HepG2 (cell line): ENCODE measurements around the gene NFATC4. TPM values are rescaled to one million over a fixed set of nuclear protein-coding genes. Genes with fewer than 3 reads are reported as not detected.

Experiments used
- ATAC-seq: fragments of 200-7000 bp; cut with Tn5 transposase; 3 replicates; pipeline ENCODE4 v1.9.1; 2020; ENCODE audit warnings: mild to moderate bottlenecking, moderate library complexity
- BruUV-seq: library from RNA; stranded (reverse); fragments of 400-500 nt; replicated peaks from 2 replicates; lab custom pipeline; 2021; lab: Mats Ljungman, UMichigan
- CTCF ChIA-PET: fragments of 300-600 bp; formaldehyde crosslinking; extraction: SDS; loops from one replicate; lab custom pipeline; 2021; ENCODE audit warnings: low total read pairs, inconsistent platforms, low intra/inter-chr PET ratio; lab: Yijun Ruan, JAX
- POLR2A ChIA-PET: fragments of 350-600 bp; sonication (Branson Sonifier 250); formaldehyde crosslinking; loops from one replicate; lab custom pipeline; 2020; ENCODE audit warnings: antibody characterized with exemption, inconsistent platforms; lab: Yijun Ruan, JAX
- DNase-seq: peaks from one replicate; pipeline ENCODE4 v3.0.0-alpha.2; 2015; ENCODE audit warnings: low spot score
- FAIRE-seq: peaks from 3 replicates; lab custom pipeline; 2011; peaks lifted over from hg19 to GRCh38; lab: Jason Lieb, UNC
- H2AFZ ChIP-seq: one replicate; pipeline ENCODE4 v1.6.1; 2011; ENCODE audit warnings: low read length, inconsistent platforms
- H3K27ac ChIP-seq: fragments of 300-600 bp; 3 replicates; pipeline ENCODE4 v1.8.0; 2011; ENCODE audit warnings: mixed run types, mild to moderate bottlenecking, mixed read lengths, low read length, inconsistent platforms; ENCODE audit not compliant: insufficient read depth; ENCODE audit errors: extremely low read length
- H3K27me3 ChIP-seq, 2 experiments: fragments of 200-600 bp in 1 of 2; 2 replicates in 1 of 2; 3 replicates in 1 of 2; pipeline versions ENCODE4 v1.6.0 to v1.8.0; 2011; ENCODE audit warnings: low read length in 2 of 2, mild to moderate bottlenecking in 2 of 2, moderate library complexity in 2 of 2, inconsistent platforms in 1 of 2; ENCODE audit not compliant: insufficient read depth in 2 of 2, control insufficient read depth in 1 of 2
- H3K36me3 ChIP-seq, 2 experiments: fragments of 200-600 bp in 1 of 2; replicated peaks in 1 of 2; 2 replicates in 1 of 2; 3 replicates in 1 of 2; pipeline versions ENCODE4 v1.5.1 to v1.8.0; 2011; ENCODE audit warnings: low read length in 2 of 2, inconsistent platforms in 1 of 2; ENCODE audit not compliant: insufficient read depth in 2 of 2, control insufficient read depth in 1 of 2
- H3K4me1 ChIP-seq: 2 replicates; pipeline ENCODE4 v1.5.1; 2012; ENCODE audit warnings: low read length, inconsistent platforms; ENCODE audit not compliant: insufficient read depth
- H3K4me2 ChIP-seq: 2 replicates; pipeline ENCODE4 v1.6.0; 2011; ENCODE audit warnings: low read depth, low read length, inconsistent platforms
- H3K4me3 ChIP-seq, 3 experiments: fragments of 200-600 bp in 1 of 3; sonication (generic), shearing (Covaris generic) in 1 of 3; replicated peaks in 1 of 3; 2 replicates each; pipeline ENCODE4 v1.5.1; 2011 to 2016; ENCODE audit warnings: low read length in 3 of 3, inconsistent platforms in 2 of 3, low read depth in 2 of 3, mild to moderate bottlenecking in 2 of 3, control low read depth in 1 of 3, mixed read lengths in 1 of 3; ENCODE audit not compliant: insufficient read depth in 1 of 3
- H3K79me2 ChIP-seq: one replicate; pipeline ENCODE4 v1.6.1; 2011; ENCODE audit warnings: low read length, inconsistent platforms; ENCODE audit not compliant: insufficient read depth
- H3K9ac ChIP-seq: 2 replicates; pipeline ENCODE4 v1.6.0; 2011; ENCODE audit warnings: mild to moderate bottlenecking, low read depth, low read length, inconsistent platforms; ENCODE audit not compliant: insufficient read depth
- H3K9me3 ChIP-seq: 2 replicates; pipeline ENCODE4 v1.5.1; 2012; ENCODE audit warnings: mild to moderate bottlenecking, low read length
- H4K20me1 ChIP-seq: 2 replicates; pipeline ENCODE4 v1.6.0; 2011; ENCODE audit warnings: inconsistent platforms, mild to moderate bottlenecking, low read length, moderate library complexity; ENCODE audit not compliant: insufficient read depth
- ATF4 ChIP-seq, 2 experiments: fragments of 450-650 bp in 1 of 2; sonication (generic) in 1 of 2; formaldehyde crosslinking; IDR thresholded peaks; 2 replicates each; pipeline versions ENCODE4 v1.5.0 to v1.8.0; 2020 to 2022; ENCODE audit warnings: mild to moderate bottlenecking in 1 of 2, missing genetic modification reagents in 1 of 2
- GTF2F1 ChIP-seq: fragments of 150-350 bp; IDR thresholded peaks from 2 replicates; pipeline ENCODE4 v1.6.1; 2014; ENCODE audit warnings: low read length
- HNF4A ChIP-seq: sonication (generic); formaldehyde crosslinking; IDR thresholded peaks from 2 replicates; pipeline ENCODE4 v1.4.0; 2020; ENCODE audit warnings: missing genetic modification reagents
- LCORL ChIP-seq, 2 experiments: fragments of 450-650 bp in 1 of 2; sonication (generic) in 1 of 2; formaldehyde crosslinking in 1 of 2; IDR thresholded peaks; 2 replicates each; pipeline versions ENCODE4 v1.5.0 to v1.6.1; 2017 to 2020; ENCODE audit warnings: antibody characterized with exemption in 1 of 2, missing genetic modification reagents in 1 of 2
- MXI1 ChIP-seq: IDR thresholded peaks from 3 replicates; pipeline ENCODE4 v1.6.1; 2012; ENCODE audit warnings: low read depth, low read length, inconsistent platforms, borderline replicate concordance
- RCOR2 ChIP-seq: IDR thresholded peaks from 2 replicates; pipeline ENCODE4 v1.6.1; 2016; ENCODE audit warnings: missing biosample characterization, missing genetic modification reagents
- SATB2 ChIP-seq: sonication (generic); formaldehyde crosslinking; IDR thresholded peaks from 2 replicates; pipeline ENCODE4 v1.5.0; 2020; ENCODE audit warnings: missing genetic modification reagents
- SMAD9 ChIP-seq: sonication (generic); formaldehyde crosslinking; IDR thresholded peaks from 2 replicates; pipeline ENCODE4 v1.5.1; 2020; ENCODE audit warnings: mild to moderate bottlenecking, missing genetic modification reagents
- ZFY ChIP-seq: sonication (generic); formaldehyde crosslinking; IDR thresholded peaks from 2 replicates; pipeline ENCODE4 v1.4.0; 2020; ENCODE audit warnings: missing genetic modification reagents
- ZNF503 ChIP-seq: sonication (generic); formaldehyde crosslinking; IDR thresholded peaks from 2 replicates; pipeline ENCODE4 v1.4.0; 2020; ENCODE audit warnings: missing genetic modification reagents
- ZNF577 ChIP-seq: sonication (generic); formaldehyde crosslinking; IDR thresholded peaks from 2 replicates; pipeline ENCODE4 v1.4.0; 2020; ENCODE audit warnings: mild to moderate bottlenecking, low read depth, missing genetic modification reagents, borderline replicate concordance
- ZNF605 ChIP-seq: sonication (generic); formaldehyde crosslinking; IDR thresholded peaks from 2 replicates; pipeline ENCODE4 v1.8.0; 2022; ENCODE audit warnings: mild to moderate bottlenecking, missing genetic modification reagents
- ZNF776 ChIP-seq: sonication (generic); formaldehyde crosslinking; IDR thresholded peaks from 2 replicates; pipeline ENCODE4 v1.4.0; 2020; ENCODE audit warnings: mild to moderate bottlenecking, missing genetic modification reagents
- WGBS: methylation state at CpG from one replicate; pipeline ENCODE4 v1.1.6; 2017; ENCODE audit warnings: low lambda C conversion rate; 5-methylcytosine and 5-hydroxymethylcytosine counted together
- in situ Hi-C: cut with HindIII; loops from 2 replicates; pipeline ENCODE4 v1.10.0; 2017; ENCODE audit warnings: low pct_unique_long_range_greater_than_20kb; ENCODE audit not compliant: extremely low pct_ligation_motif_present
- intact Hi-C: fragments of 100-400 bp; cut with micrococcal nuclease; formaldehyde crosslinking; loops from one replicate; pipeline ENCODE4 v1.10.0; 2022; ENCODE audit not compliant: unreplicated experiment
- polyA plus RNA-seq, 8 experiments: library from polyadenylated mRNA; depleted of rRNA in 3 of 8; stranded (reverse) in 7 of 8; unstranded in 1 of 8; fragments of >200 nt; fragmentation: Illumina TruSeq in 4 of 8; extraction: Trizol in 4 of 8; gene quantifications; 2 replicates each; pipeline versions ENCODE4 v1.2.1 to v1.2.3, GENCODE V29; 2011 to 2016; ENCODE audit warnings: low read depth in 4 of 8, missing spikeins in 1 of 8, mixed read lengths in 1 of 8; ENCODE audit not compliant: insufficient read depth in 1 of 8
- total RNA-seq, 5 experiments: library from RNA; depleted of rRNA; stranded (reverse); fragments of >200 nt; fragmentation: Illumina TruSeq; extraction: Trizol; gene quantifications; 2 replicates each; pipeline ENCODE4 v1.2.3, GENCODE V29; 2016; ENCODE audit warnings: low read depth in 1 of 5

Gene NFATC4
- total and polyA plus RNA-seq, 2 of the 13 experiments (the other 11 are each of a cell fraction or from before 2014, with no cell fraction given) = 0.04 to 0.15 TPM

- POLR2A ChIA-PET = interaction anchor here (1.1 to 9.1 kb wide), 6 partner anchors 16 to 154 kb away, joined by 4 to 242 read pairs (median 12); partner anchors contain the start of genes RABGGTA and SDR39U1
- Histone ChIP-seq H3K27me3 (no peaks in the 10 kb centered on the region; a peak in 2 of 5 replicates), H3K4me3 (no peak overlapping the region), H4K20me1 (no peaks in the 10 kb centered on the region), H3K4me2 (no peak overlapping the region), H3K4me1 (peaks cover 74% of the 10 kb centered on the region), H3K79me2 (peaks cover 5% of the 10 kb centered on the region), H3K27ac (no peak overlapping the region), H3K36me3 (no peaks in the 10 kb centered on the region), H3K9ac (no peak overlapping the region), H3K9me3 (no peaks in the 10 kb centered on the region), H2AFZ (no peak overlapping the region)
- TF ChIP-seq SATB2 (CRISPR knock-in tag) = 0 out of 2 replicates have a peak, but pooled peaks have one; percentile 25
- no peak for TF ChIP-seq ZNF605 (CRISPR knock-in tag)
- TF ChIP-seq LCORL (IDR thresholded peaks at IDR 0.05) = peak; percentile 100
- no peak for TF ChIP-seq LCORL (CRISPR knock-in tag; IDR thresholded peaks at IDR 0.05)
- TF ChIP-seq ZNF503 (CRISPR knock-in tag) = 0 out of 2 replicates have a peak, but pooled peaks have one; percentile 6
- TF ChIP-seq ZNF577 (CRISPR knock-in tag) = no peak
- TF ChIP-seq GTF2F1 = peak; percentile 81; the same call in 1 of the 2 replicates
- 0 out of 2 replicates have a peak, but pooled peaks have one; percentile 3 for TF ChIP-seq HNF4A
- TF ChIP-seq ZFY (CRISPR knock-in tag) = 0 out of 2 replicates have a peak, but pooled peaks have one; percentile 3
- TF ChIP-seq MXI1 = 0 out of 3 replicates have a peak, but pooled peaks have one; percentile 12
- TF ChIP-seq SMAD9 (CRISPR knock-in tag) = no peak
- TF ChIP-seq RCOR2 = no peak
- TF ChIP-seq ATF4 (CRISPR knock-in tag; IDR thresholded peaks at IDR 0.05) = no peak
- TF ChIP-seq ZNF776 = no peak
- ATAC-seq = no peak
- BruUV-seq = no TSS peak
- in situ Hi-C loops (no loop called here), intact Hi-C loops (loop anchor here (1.0 to 2.0 kb wide), 2 partner anchors 13 to 17 kb away; partner anchors contain the start of gene SDR39U1)
- no peak for FAIRE-seq
- CTCF ChIA-PET = no interaction called here
- DNase-seq = peak; percentile 63
- WGBS = 10% methylated on average over 3 of the region's 3 CpGs
These were observed 57.7 kb downstream of the NFATC4 start for GRCh38 chr14:24425704-24426103.
